DOHH2 (cell line): ENCODE data around the gene ADK.

Experiments
- H3F3A ChIP-seq: fragments of 200-600 bp; sonication (generic), shearing (Covaris generic); 2 replicates; pipeline ENCODE4 v1.6.0; 2016; ENCODE audit warnings: antibody characterized with exemption, mild to moderate bottlenecking; ENCODE audit not compliant: control insufficient read depth, insufficient read depth
- H3K27ac ChIP-seq: fragments of 200-600 bp; sonication (generic); 2 replicates; pipeline ENCODE4 v1.5.1; 2014; ENCODE audit warnings: low read depth, mild to moderate bottlenecking, low read length, moderate library complexity
- H3K27me3 ChIP-seq: fragments of 200-600 bp; sonication (generic); 2 replicates; pipeline ENCODE4 v1.6.1; 2014; ENCODE audit warnings: mild to moderate bottlenecking, low read length, mixed read lengths; ENCODE audit not compliant: control insufficient read depth
- H3K36me3 ChIP-seq: fragments of 200-600 bp; sonication (generic); 2 replicates; pipeline ENCODE4 v1.6.1; 2014; ENCODE audit warnings: mild to moderate bottlenecking, low read length, moderate library complexity, mixed read lengths; ENCODE audit not compliant: control insufficient read depth
- H3K4me1 ChIP-seq: fragments of 200-600 bp; sonication (generic); 2 replicates; pipeline ENCODE4 v1.6.1; 2014; ENCODE audit warnings: mild to moderate bottlenecking, low read length, mixed read lengths; ENCODE audit not compliant: control insufficient read depth
- H3K4me2 ChIP-seq: fragments of 200-600 bp; sonication (generic); 2 replicates; pipeline ENCODE4 v1.6.0; 2014; ENCODE audit warnings: mild to moderate bottlenecking, low read length, moderate library complexity
- H3K4me3 ChIP-seq: fragments of 200-600 bp; sonication (generic); 2 replicates; pipeline ENCODE4 v1.5.1; 2014; ENCODE audit warnings: mild to moderate bottlenecking, low read length, mixed read lengths
- H3K79me2 ChIP-seq: fragments of 200-600 bp; sonication (generic); 2 replicates; pipeline ENCODE4 v1.6.1; 2014; ENCODE audit warnings: mild to moderate bottlenecking, low read length, mixed read lengths; ENCODE audit not compliant: control insufficient read depth
- H3K9me2 ChIP-seq: fragments of 200-600 bp; sonication (generic); replicated peaks from 2 replicates; pipeline ENCODE4 v1.6.1; 2014; ENCODE audit warnings: mild to moderate bottlenecking, low read length, mixed read lengths; ENCODE audit not compliant: control insufficient read depth
- H3K9me3 ChIP-seq: fragments of 200-600 bp; sonication (generic); 2 replicates; pipeline ENCODE4 v1.6.1; 2014; ENCODE audit warnings: antibody characterized with exemption, low read length, mixed read lengths; ENCODE audit not compliant: control insufficient read depth, insufficient read depth
- H4K20me1 ChIP-seq: fragments of 200-600 bp; sonication (generic); 2 replicates; pipeline ENCODE4 v1.6.0; 2014; ENCODE audit warnings: low read depth, mild to moderate bottlenecking, antibody characterized with exemption, low read length, moderate library complexity; ENCODE audit not compliant: control insufficient read depth, insufficient read depth
- EZH2phosphoT487 ChIP-seq: fragments of 200-600 bp; sonication (generic); IDR thresholded peaks from 2 replicates; pipeline ENCODE4 v1.6.1; 2017; ENCODE audit warnings: borderline replicate concordance, mild to moderate bottlenecking, antibody characterized with exemption, low read length, moderate library complexity, mixed read lengths
- TF ChIP-seq, protein P1 (sequence below): fragments of 200-600 bp; sonication (generic); IDR thresholded peaks from one replicate; pipeline ENCODE4 v1.5.1; 2014; ENCODE audit warnings: antibody characterized with exemption, mild to moderate bottlenecking, low read depth, low read length; ENCODE audit not compliant: poor library complexity, severe bottlenecking

ADK gene

DNA sequence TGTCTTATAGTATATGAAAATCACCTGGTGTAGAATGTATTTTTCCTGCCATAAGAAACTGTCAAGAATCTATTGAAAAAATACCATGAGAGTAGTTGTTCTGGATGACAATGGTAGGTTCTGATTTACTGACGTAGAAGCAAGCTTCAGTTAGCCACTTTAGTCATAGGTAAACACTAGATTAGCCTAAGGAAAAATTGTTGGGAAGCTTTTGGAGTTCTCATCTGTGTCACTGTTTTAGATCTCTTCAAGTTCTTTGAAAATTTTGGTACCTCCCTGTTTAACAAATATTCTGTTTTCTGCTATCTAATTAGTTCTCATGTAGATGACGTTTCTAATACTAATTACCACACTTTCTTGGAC lies 131.8 kb downstream of the ADK start:
- Histone ChIP-seq H3K36me3 (no peaks in the 10 kb centered on the region), H3K27ac (no peak overlapping the region), H4K20me1 (no peaks in the 10 kb centered on the region), H3K4me2 (no peak overlapping the region), H3K9me2 (no peaks in the 10 kb centered on the region), H3K4me1 (peaks cover 6% of the 10 kb centered on the region), H3K9me3 (no peaks in the 10 kb centered on the region), H3K4me3 (no peak overlapping the region), H3K79me2 (no peaks in the 10 kb centered on the region), H3F3A (no peaks in the 10 kb centered on the region), H3K27me3 (no peaks in the 10 kb centered on the region)
- TF ChIP-seq EZH2phosphoT487 = no peak
- TF ChIP-seq, protein P1, sequence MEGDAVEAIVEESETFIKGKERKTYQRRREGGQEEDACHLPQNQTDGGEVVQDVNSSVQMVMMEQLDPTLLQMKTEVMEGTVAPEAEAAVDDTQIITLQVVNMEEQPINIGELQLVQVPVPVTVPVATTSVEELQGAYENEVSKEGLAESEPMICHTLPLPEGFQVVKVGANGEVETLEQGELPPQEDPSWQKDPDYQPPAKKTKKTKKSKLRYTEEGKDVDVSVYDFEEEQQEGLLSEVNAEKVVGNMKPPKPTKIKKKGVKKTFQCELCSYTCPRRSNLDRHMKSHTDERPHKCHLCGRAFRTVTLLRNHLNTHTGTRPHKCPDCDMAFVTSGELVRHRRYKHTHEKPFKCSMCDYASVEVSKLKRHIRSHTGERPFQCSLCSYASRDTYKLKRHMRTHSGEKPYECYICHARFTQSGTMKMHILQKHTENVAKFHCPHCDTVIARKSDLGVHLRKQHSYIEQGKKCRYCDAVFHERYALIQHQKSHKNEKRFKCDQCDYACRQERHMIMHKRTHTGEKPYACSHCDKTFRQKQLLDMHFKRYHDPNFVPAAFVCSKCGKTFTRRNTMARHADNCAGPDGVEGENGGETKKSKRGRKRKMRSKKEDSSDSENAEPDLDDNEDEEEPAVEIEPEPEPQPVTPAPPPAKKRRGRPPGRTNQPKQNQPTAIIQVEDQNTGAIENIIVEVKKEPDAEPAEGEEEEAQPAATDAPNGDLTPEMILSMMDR = no peak

DNA sequence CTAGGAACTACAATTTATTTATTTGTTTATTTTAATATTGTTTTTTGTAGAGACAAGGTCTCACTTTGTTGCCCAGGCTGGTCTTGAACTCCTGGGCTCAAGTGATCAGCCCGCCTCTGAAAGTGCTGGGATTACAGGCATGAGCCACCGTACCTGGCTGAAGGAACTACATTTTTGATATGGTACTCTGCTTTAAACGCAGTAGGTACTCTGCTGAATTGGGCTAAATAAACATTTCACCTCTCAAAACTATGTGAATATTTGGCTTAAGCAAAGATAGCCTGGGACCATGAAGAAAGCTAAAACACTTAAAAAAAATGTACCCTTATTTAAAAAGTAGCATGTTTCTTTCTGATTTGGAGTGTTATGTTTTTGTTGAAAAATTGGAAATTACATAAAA lies 138.2 kb downstream of the ADK start:
- no peaks in the 10 kb centered on the region for H3K36me3 ChIP-seq

GRCh38 chr10:74289951-74290350 lies 138.9 kb downstream of the ADK start:
- no peak for TF ChIP-seq EZH2phosphoT487
- TF ChIP-seq, protein P1 = no peak
- Histone ChIP-seq H3K27ac (no peak overlapping the region), H3K4me3 (no peak overlapping the region), H3K27me3 (no peaks in the 10 kb centered on the region), H3K9me2 (no peaks in the 10 kb centered on the region), H3K79me2 (no peaks in the 10 kb centered on the region), H3K4me2 (0 out of 2 replicates have a peak overlapping the region, but pooled peaks have one; percentile 16), H3K36me3 (no peaks in the 10 kb centered on the region), H3F3A (0 out of 2 replicates have a peak, but pooled peaks cover 4% of the 10 kb centered on the region), H4K20me1 (no peaks in the 10 kb centered on the region), H3K4me1 (peaks cover 29% of the 10 kb centered on the region), H3K9me3 (no peaks in the 10 kb centered on the region)

More for the DNA sequence above, 138.2 kb downstream of the ADK start:
- Histone ChIP-seq H3F3A (0 out of 2 replicates have a peak, but pooled peaks cover 4% of the 10 kb centered on the region), H3K27ac (no peak overlapping the region), H3K79me2 (no peaks in the 10 kb centered on the region), H3K27me3 (no peaks in the 10 kb centered on the region), H3K4me1 (peaks cover 29% of the 10 kb centered on the region), H3K4me3 (no peak overlapping the region), H3K9me3 (no peaks in the 10 kb centered on the region), H3K9me2 (no peaks in the 10 kb centered on the region), H4K20me1 (no peaks in the 10 kb centered on the region), H3K4me2 (no peak overlapping the region)
- TF ChIP-seq, protein P1 = no peak
- no peak for TF ChIP-seq EZH2phosphoT487
